ENCODE data around the gene ATRN. TPM values are rescaled to one million over a fixed set of nuclear protein-coding genes. Genes with fewer than 3 reads are reported as not detected.

Gene ATRN
- total RNA-seq, 6 experiments from 2014 or later = 46.9 to 82.1 (median 59.1) TPM

DNA sequence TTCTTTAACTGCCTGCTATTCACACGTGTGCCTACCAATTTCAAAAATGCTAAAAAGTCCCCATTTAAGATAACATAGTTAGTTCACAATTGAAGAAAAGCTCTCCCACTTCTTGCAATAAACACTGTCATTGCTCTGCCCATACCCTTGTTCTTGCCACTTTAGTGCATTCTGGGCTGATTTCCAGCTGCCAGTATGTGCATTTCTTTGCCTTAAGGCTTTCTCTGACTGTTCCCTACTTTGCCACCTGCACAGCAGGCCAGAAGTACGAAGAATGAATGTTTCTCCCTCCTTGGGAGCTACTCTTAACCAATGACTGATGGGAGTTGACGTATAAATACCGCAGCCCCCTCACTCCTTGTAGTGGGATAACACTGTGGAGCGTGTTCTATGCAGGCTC lies 16.0 kb upstream of the ATRN start:
- Histone ChIP-seq H3K27ac (no peak overlapping the region), H3K36me3 (no peaks in the 10 kb centered on the region), H3K4me1 (peaks cover 0 to 2% (median 0%) of the 10 kb centered on the region in 4 donors), H3K9me3 (no peaks in the 10 kb centered on the region), H3K27me3 (no peaks in the 10 kb centered on the region), H3K4me3 (no peak overlapping the region)
- intact Hi-C loops (cut with DNase I) = no loop called here
- no peak for ATAC-seq
- 68% methylated on average over 5 of the region's 5 CpGs for WGBS (ENCODE audit: insufficient coverage, low coverage, low lambda C conversion rate, missing lambda C conversion rate)
- no peak for TF ChIP-seq POLR2A (IDR thresholded peaks at IDR 0.05)
- TF ChIP-seq, protein P1, sequence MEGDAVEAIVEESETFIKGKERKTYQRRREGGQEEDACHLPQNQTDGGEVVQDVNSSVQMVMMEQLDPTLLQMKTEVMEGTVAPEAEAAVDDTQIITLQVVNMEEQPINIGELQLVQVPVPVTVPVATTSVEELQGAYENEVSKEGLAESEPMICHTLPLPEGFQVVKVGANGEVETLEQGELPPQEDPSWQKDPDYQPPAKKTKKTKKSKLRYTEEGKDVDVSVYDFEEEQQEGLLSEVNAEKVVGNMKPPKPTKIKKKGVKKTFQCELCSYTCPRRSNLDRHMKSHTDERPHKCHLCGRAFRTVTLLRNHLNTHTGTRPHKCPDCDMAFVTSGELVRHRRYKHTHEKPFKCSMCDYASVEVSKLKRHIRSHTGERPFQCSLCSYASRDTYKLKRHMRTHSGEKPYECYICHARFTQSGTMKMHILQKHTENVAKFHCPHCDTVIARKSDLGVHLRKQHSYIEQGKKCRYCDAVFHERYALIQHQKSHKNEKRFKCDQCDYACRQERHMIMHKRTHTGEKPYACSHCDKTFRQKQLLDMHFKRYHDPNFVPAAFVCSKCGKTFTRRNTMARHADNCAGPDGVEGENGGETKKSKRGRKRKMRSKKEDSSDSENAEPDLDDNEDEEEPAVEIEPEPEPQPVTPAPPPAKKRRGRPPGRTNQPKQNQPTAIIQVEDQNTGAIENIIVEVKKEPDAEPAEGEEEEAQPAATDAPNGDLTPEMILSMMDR (IDR thresholded peaks at IDR 0.05) = no peak
- no peak for DNase-seq

DNA sequence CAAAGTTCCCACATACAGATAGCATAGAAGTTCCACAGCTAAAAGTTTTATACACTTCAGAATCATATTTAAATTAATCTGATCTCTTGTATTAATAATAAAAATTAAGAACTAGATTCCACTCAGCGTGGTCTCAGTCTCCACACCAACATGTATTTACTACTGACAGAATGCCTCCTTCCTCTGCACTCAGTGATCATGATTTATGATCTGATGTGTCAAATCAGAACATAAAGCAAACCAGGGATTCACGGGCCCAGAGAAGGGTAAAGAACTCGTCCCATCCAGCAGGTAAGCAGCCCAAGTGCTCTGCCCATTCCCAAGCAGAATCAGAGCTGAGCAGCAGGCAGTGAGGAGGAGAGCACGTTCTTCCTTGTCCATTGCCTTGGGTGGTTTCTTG lies 14.2 kb upstream of the ATRN start:
- intact Hi-C loops (cut with DNase I) = no loop called here
- no peak for ATAC-seq
- Histone ChIP-seq H3K4me1 (peaks cover 0 to 3% (median 0%) of the 10 kb centered on the region in 4 donors), H3K36me3 (no peaks in the 10 kb centered on the region), H3K9me3 (no peaks in the 10 kb centered on the region), H3K27ac (no peak overlapping the region), H3K4me3 (no peak overlapping the region), H3K27me3 (no peaks in the 10 kb centered on the region)
- no peak for TF ChIP-seq POLR2A (IDR thresholded peaks at IDR 0.05)
- TF ChIP-seq, protein P1 (IDR thresholded peaks at IDR 0.05) = no peak
- 66% methylated on average over 3 of the region's 4 CpGs for WGBS (ENCODE audit: insufficient coverage, low coverage, low lambda C conversion rate, missing lambda C conversion rate)
- no peak for DNase-seq

DNA sequence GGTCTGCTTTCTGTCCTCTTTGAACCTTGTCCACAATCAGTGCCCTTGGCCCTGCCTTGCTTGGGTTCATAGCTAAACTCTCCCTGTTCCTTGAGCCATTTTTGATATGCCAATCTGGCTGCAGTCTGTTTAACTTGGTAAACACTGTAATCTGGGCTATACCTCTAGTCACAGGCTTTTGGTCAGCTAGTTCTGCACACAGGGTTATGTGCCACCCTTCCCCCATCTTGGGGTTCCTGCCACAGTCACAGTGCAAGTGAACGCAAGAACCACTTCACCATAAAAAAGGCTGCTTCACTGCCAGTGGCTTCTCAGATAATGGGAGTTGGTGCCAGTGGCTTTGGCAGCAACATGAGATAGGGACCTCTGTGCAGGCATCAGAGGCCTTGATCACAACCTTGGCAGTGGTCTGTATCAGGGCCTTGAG lies 10.9 kb upstream of the ATRN start:
- Histone ChIP-seq H3K36me3 (no peaks in the 10 kb centered on the region), H3K4me3 (no peak overlapping the region), H3K4me1 (peaks cover 0 to 3% (median 0%) of the 10 kb centered on the region in 4 donors), H3K27me3 (no peaks in the 10 kb centered on the region), H3K27ac (no peak overlapping the region), H3K9me3 (no peaks in the 10 kb centered on the region)
- ATAC-seq (no peak), DNase-seq (no peak)
- TF ChIP-seq, protein P1 (IDR thresholded peaks at IDR 0.05) = no peak
- no peak for TF ChIP-seq POLR2A (IDR thresholded peaks at IDR 0.05)
- WGBS (ENCODE audit: insufficient coverage, low coverage, low lambda C conversion rate, missing lambda C conversion rate) = 100% methylated on average over 1 of the region's 1 CpG
- intact Hi-C loops (cut with DNase I) = no loop called here

DNA sequence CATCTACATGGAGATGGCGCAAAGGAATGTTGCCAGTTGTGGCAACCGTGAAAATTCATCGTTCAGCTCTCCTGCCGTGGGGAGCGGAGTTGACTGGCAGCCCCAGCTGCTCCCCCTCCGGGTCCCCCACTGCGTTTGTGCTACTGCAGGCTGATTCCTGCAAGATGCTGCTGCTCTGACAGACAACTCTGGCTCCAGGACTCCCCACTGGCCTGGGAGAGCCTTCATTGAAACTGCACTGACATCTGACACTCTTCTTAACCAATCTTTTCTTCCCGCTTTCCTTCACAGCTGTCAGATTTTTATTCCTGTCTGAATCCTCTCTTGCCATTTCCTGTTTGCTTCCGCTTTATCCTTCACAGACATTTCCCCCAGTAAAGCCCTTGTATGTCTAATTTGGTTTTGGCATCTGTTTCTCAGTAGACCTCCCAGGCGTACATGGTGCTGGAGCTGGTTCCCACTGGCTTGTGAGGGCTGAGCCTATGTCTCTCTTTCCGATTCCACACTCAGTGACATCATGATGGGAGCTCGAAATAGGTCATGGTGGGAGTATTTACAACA lies 9.5 kb upstream of the ATRN start:
- no peak overlapping the region for H3K4me3 ChIP-seq
- intact Hi-C loops (cut with DNase I) = no loop called here
- no peak overlapping the region for H3K27ac ChIP-seq
- ATAC-seq (no peak), DNase-seq (no peak)
- no peaks in the 10 kb centered on the region for H3K9me3 ChIP-seq
- TF ChIP-seq POLR2A (IDR thresholded peaks at IDR 0.05) = no peak
- TF ChIP-seq, protein P1 (IDR thresholded peaks at IDR 0.05) = no peak
- WGBS (ENCODE audit: insufficient coverage, low coverage, low lambda C conversion rate, missing lambda C conversion rate) = 63% methylated on average over 5 of the region's 12 CpGs
- peaks cover 0 to 3% (median 0%) of the 10 kb centered on the region in 4 donors for H3K4me1 ChIP-seq
- H3K36me3 ChIP-seq = no peaks in the 10 kb centered on the region
- no peaks in the 10 kb centered on the region for H3K27me3 ChIP-seq

Measured in right lobe of liver (tissue), 6 donors.